CD14-positive monocyte (primary cell): ENCODE measurements around the gene ZC3H4. TPM values are rescaled to one million over a fixed set of nuclear protein-coding genes. Genes with fewer than 3 reads are reported as not detected.

ENCODE experiments used
- DNase-seq, 3 donors: peaks; one replicate each; pipeline ENCODE4 v3.0.0-alpha.2; 2011 to 2022
- H2AFZ ChIP-seq: 2 replicates; pipeline ENCODE4 v1.6.0; 2012; ENCODE audit warnings: mild to moderate bottlenecking, low read depth, low read length, inconsistent platforms; ENCODE audit not compliant: insufficient read depth, poor library complexity, severe bottlenecking
- H3K27ac ChIP-seq, 2 donors: 1 replicate in 1 of 2; 2 replicates in 1 of 2; pipeline ENCODE4 v1.5.1; 2012 to 2013; ENCODE audit warnings: low read length in 2 of 2, control low read depth in 1 of 2, inconsistent platforms in 1 of 2, low read depth in 1 of 2, mild to moderate bottlenecking in 1 of 2
- H3K27me3 ChIP-seq, 2 donors: one replicate each; pipeline versions ENCODE4 v1.6.0 to v1.6.1; 2011 to 2013; ENCODE audit warnings: low read length in 2 of 2; ENCODE audit not compliant: control insufficient read depth in 2 of 2, insufficient read depth in 2 of 2
- H3K36me3 ChIP-seq, 2 donors: replicated peaks in 1 of 2; 1 replicate in 1 of 2; 2 replicates in 1 of 2; pipeline versions ENCODE4 v1.5.1 to v1.6.1; 2012 to 2013; ENCODE audit warnings: low read length in 2 of 2, control low read depth in 1 of 2, inconsistent platforms in 1 of 2, mild to moderate bottlenecking in 1 of 2; ENCODE audit not compliant: insufficient read depth in 2 of 2, control insufficient read depth in 1 of 2
- H3K4me1 ChIP-seq, 2 donors: 1 replicate in 1 of 2; 2 replicates in 1 of 2; pipeline versions ENCODE4 v1.5.1 to v1.6.1; 2012 to 2013; ENCODE audit warnings: low read length in 2 of 2, control low read depth in 1 of 2, inconsistent platforms in 1 of 2, mild to moderate bottlenecking in 1 of 2, moderate library complexity in 1 of 2; ENCODE audit not compliant: insufficient read depth in 2 of 2, control insufficient read depth in 1 of 2
- H3K4me2 ChIP-seq: replicated peaks from 2 replicates; pipeline ENCODE3; 2012; ENCODE audit warnings: low read length, moderate library complexity, mild to moderate bottlenecking; ENCODE audit not compliant: poor library complexity, severe bottlenecking; ENCODE audit errors: extremely low read depth
- H3K4me3 ChIP-seq, 3 experiments: fragments of 200-600 bp in 1 of 3; sonication (generic) in 1 of 3; replicated peaks in 1 of 3; 1 replicate in 2 of 3; 2 replicates in 1 of 3; pipeline ENCODE4 v1.5.1; 2011 to 2013; ENCODE audit warnings: low read length in 3 of 3, mild to moderate bottlenecking in 3 of 3, control low read depth in 2 of 3, low read depth in 2 of 3, inconsistent platforms in 1 of 3, moderate library complexity in 1 of 3
- H3K79me2 ChIP-seq: 2 replicates; pipeline ENCODE4 v1.6.0; 2012; ENCODE audit warnings: mild to moderate bottlenecking, control low read depth, inconsistent platforms, low read length, moderate library complexity; ENCODE audit not compliant: insufficient read depth
- H3K9ac ChIP-seq: 2 replicates; pipeline ENCODE4 v1.6.0; 2017; ENCODE audit warnings: low read length, mild to moderate bottlenecking; ENCODE audit not compliant: insufficient read depth, poor library complexity, severe bottlenecking
- H3K9me3 ChIP-seq, 2 donors: replicated peaks in 1 of 2; 1 replicate in 1 of 2; 2 replicates in 1 of 2; pipeline versions ENCODE4 v1.5.1 to v1.6.1; 2012 to 2013; ENCODE audit warnings: low read length in 2 of 2, control low read depth in 1 of 2; ENCODE audit not compliant: control insufficient read depth in 1 of 2, insufficient read depth in 1 of 2
- H4K20me1 ChIP-seq: 2 replicates; pipeline ENCODE4 v1.6.0; 2012; ENCODE audit warnings: mild to moderate bottlenecking, low read length, control low read depth, moderate library complexity; ENCODE audit not compliant: insufficient read depth
- H3K27ac Mint-ChIP-seq, 7 donors: one replicate each; pipeline ENCODE4 v1.8.0; 2020; ENCODE audit warnings: mild to moderate bottlenecking in 7 of 7, mixed read lengths in 7 of 7, moderate library complexity in 6 of 7, inconsistent platforms in 2 of 7
- H3K27me3 Mint-ChIP-seq, 3 donors: one replicate each; pipeline ENCODE4 v1.8.0; 2021 to 2022; ENCODE audit warnings: low read depth in 3 of 3, mild to moderate bottlenecking in 3 of 3, mixed read lengths in 3 of 3, moderate library complexity in 3 of 3, inconsistent platforms in 1 of 3
- H3K36me3 Mint-ChIP-seq, 2 donors: one replicate each; pipeline ENCODE4 v1.8.0; 2020; ENCODE audit warnings: mixed read lengths in 2 of 2, inconsistent platforms in 1 of 2, mild to moderate bottlenecking in 1 of 2
- H3K4me1 Mint-ChIP-seq: one replicate; pipeline ENCODE4 v1.8.0; 2020; ENCODE audit warnings: mild to moderate bottlenecking, mixed read lengths
- H3K4me3 Mint-ChIP-seq, 2 donors: one replicate each; pipeline ENCODE4 v1.8.0; 2020; ENCODE audit warnings: mild to moderate bottlenecking in 2 of 2, mixed read lengths in 2 of 2, moderate library complexity in 1 of 2
- H3K9me3 Mint-ChIP-seq, 7 donors: one replicate each; pipeline ENCODE4 v1.8.0; 2020 to 2022; ENCODE audit warnings: mixed read lengths in 7 of 7, mild to moderate bottlenecking in 6 of 7, moderate library complexity in 6 of 7, inconsistent platforms in 2 of 7
- CTCF ChIP-seq: fragments of 200-600 bp; IDR thresholded peaks from one replicate; pipeline ENCODE4 v1.8.0; 2022; ENCODE audit warnings: antibody characterized with exemption, mild to moderate bottlenecking
- WGBS: methylation state at CpG from one replicate; pipeline ENCODE4 v1.1.5; 2013; ENCODE audit warnings: missing lambda C conversion rate; ENCODE audit not compliant: insufficient coverage; 5-methylcytosine and 5-hydroxymethylcytosine counted together
- intact Hi-C, 2 donors: fragments of 100-400 bp; cut with micrococcal nuclease; formaldehyde crosslinking; loops; one replicate each; pipeline versions ENCODE4 v1.15.0 to v1.15.1; 2023
- polyA plus RNA-seq, 3 donors: library from polyadenylated mRNA; depleted of rRNA in 1 of 3; unstranded in 2 of 3; stranded (reverse) in 1 of 3; fragments of 300-500 nt in 2 of 3; fragments of >200 nt in 1 of 3; fragmentation: Illumina TruSeq in 2 of 3; gene quantifications; 1 replicate in 2 of 3; 2 replicates in 1 of 3; pipeline ENCODE4 v1.2.3, GENCODE V29; 2012 to 2021

The ZC3H4 gene
- polyA plus RNA-seq, 3 donors = 0.24 to 9.9 (median 0.60) TPM

- Histone ChIP-seq H2AFZ (no peak overlapping the region), H3K9me3 (peaks cover 0 to 9% of the 10 kb centered on the region in 2 donors), H3K4me3 (no peak overlapping the region), H3K4me2 (peak overlapping the region; percentile 19), H3K4me1 (peaks cover 0 to 12% of the 10 kb centered on the region in 2 donors), H3K27ac (no peak overlapping the region), H3K27me3 (peaks cover 46 to 70% of the 10 kb centered on the region in 2 donors), H3K9ac (no peak overlapping the region), H3K36me3 (no peaks in the 10 kb centered on the region), H4K20me1 (no peaks in the 10 kb centered on the region), H3K79me2 (no peaks in the 10 kb centered on the region)
- peaks cover 0 to 2% of the 10 kb centered on the region in 2 donors for H3K36me3 Mint-ChIP-seq
- no peak for DNase-seq
- peaks cover 58 to 87% (median 85%) of the 10 kb centered on the region in 3 donors for H3K27me3 Mint-ChIP-seq
- peak overlapping the region in 1 of 2 donors; percentile 76 for H3K4me3 Mint-ChIP-seq
- TF ChIP-seq CTCF = no peak
- H3K4me1 Mint-ChIP-seq = peaks cover 10% of the 10 kb centered on the region
- WGBS = under 1% methylated on average over 36 of the region's 37 CpGs
- H3K27ac Mint-ChIP-seq = no peak overlapping the region
- intact Hi-C loops = no loop called here
- H3K9me3 Mint-ChIP-seq = peaks cover 1 to 6% (median 4%) of the 10 kb centered on the region in 7 donors
Observed at GRCh38 chr19:47020992-47021496, 92.5 kb downstream of the ZC3H4 start.

- H3K36me3 Mint-ChIP-seq = peaks cover 0 to 2% of the 10 kb centered on the region in 2 donors
- no peak for TF ChIP-seq CTCF
- 3% methylated on average over 54 of the region's 62 CpGs for WGBS
- Histone ChIP-seq H3K9me3 (peaks cover 0 to 9% of the 10 kb centered on the region in 2 donors), H4K20me1 (no peaks in the 10 kb centered on the region), H3K4me2 (peak overlapping the region; percentile 26), H3K9ac (no peak overlapping the region), H3K27me3 (peaks cover 46 to 63% of the 10 kb centered on the region in 2 donors), H3K27ac (no peak overlapping the region), H2AFZ (no peak overlapping the region), H3K4me1 (peaks cover 0 to 12% of the 10 kb centered on the region in 2 donors), H3K79me2 (no peaks in the 10 kb centered on the region), H3K36me3 (no peaks in the 10 kb centered on the region), H3K4me3 (no peak overlapping the region)
- H3K27ac Mint-ChIP-seq = peak overlapping the region in 1 of 7 donors; percentile 57
- peaks cover 54 to 85% (median 82%) of the 10 kb centered on the region in 3 donors for H3K27me3 Mint-ChIP-seq
- peak overlapping the region; percentile 16 to 75 for H3K4me3 Mint-ChIP-seq
- DNase-seq = no peak
- intact Hi-C loops = no loop called here
- peaks cover 0 to 6% (median 3%) of the 10 kb centered on the region in 7 donors for H3K9me3 Mint-ChIP-seq
- peaks cover 10% of the 10 kb centered on the region for H3K4me1 Mint-ChIP-seq
Observed at GRCh38 chr19:47020132-47020805, 93.3 kb downstream of the ZC3H4 start.
